NCI-H524 treated with DMSO at 0.1 percent for 48 hours (cell line): ENCODE measurements around the gene NLGN4X.

Experiments used
- DNase-seq: peaks from one replicate; lab custom pipeline; 2025; lab: John Stamatoyannopoulos, UW

Gene NLGN4X

DNA sequence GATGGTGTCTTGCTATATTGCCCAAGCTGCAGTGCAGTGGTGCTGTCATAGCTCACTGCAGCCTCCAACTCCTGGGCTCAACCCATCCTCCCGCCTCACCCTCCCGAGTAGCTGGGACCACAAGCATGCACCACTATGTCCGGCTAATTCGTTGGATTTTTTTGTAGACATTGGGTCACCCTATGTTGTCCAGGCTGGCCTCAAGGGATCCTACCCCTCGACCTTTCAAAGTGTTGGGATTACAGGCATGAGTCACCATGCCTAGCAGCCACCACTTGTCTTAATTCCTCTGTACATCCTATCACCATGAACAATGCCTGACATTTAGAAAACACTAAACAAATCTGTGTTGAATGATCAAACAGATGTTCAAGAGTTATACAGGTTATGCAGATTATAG lies 76.7 kb downstream of the NLGN4X start:
- DNase-seq = no peak

DNA sequence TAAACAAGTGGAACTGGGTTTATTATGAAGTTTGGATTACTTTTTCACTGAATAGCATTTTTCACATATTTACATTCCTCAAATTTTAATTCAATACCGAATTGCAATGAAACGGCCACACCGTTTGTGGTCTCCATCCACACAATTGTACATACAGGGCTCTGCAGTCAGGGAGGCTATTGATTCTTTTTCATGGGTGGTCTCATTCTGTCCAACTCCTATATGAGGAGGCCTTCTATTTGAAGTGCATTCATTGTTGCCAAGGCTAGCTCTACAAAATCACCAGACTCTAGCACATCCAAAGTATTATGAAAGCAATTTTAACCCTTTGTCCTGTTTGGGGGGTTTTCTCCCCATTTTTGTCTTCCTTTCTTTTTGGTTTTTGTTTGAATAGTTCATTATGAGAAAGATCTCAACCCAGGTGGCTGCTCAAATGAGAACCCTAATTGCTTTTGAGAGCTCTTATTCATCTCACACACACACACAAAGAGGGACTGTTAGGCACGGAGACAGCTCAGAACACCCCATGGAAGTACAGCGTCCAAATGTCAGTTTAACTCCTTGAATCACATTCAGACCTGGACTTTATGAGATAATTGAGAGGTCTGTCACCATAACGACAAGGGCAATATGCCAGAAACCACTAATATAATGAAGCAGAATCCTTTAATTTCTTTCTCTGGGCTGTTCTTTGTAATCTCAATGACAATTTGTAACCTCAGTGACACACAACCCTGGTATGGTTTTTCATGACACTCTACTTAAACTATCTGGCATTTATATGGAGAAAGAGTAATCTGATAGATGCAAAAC lies 79.4 kb downstream of the NLGN4X start:
- peak; percentile 72 for DNase-seq

DNA sequence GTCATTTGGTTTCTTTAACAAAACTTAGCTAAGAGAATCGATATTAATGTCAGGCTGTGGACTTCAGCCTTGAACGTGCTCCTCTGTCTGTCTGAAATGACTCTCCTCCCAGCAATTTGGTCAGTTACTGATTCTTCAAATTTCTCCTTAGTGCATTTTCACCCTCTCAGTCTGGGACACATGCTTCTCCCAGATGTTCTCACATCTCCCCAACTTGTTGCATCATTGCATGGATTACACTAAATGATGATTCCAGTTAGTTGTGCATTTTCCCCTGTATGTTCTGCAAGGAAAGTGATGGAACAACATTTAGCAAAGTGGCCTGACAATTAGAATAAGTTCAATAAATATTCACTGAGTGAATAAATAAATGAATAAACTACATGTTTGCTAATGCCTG lies 94.4 kb downstream of the NLGN4X start:
- DNase-seq = no peak

DNA sequence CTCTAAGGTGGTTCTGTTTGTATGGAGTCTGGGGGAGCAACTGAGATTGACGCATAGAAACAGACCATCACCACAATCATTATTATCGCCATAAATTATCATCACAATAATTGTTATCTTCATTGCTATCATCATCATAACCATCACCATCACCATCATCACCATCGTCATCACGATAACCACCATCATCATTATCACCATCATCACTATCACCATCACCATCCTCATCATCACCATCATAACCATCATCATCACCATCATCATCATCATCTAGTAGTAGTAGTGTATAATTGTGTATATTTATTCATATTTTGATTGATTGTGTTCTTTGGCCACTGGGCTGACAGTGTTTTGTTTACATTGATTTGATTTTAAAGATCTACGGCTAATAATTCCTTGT lies 95.7 kb downstream of the NLGN4X start:
- DNase-seq = no peak

DNA sequence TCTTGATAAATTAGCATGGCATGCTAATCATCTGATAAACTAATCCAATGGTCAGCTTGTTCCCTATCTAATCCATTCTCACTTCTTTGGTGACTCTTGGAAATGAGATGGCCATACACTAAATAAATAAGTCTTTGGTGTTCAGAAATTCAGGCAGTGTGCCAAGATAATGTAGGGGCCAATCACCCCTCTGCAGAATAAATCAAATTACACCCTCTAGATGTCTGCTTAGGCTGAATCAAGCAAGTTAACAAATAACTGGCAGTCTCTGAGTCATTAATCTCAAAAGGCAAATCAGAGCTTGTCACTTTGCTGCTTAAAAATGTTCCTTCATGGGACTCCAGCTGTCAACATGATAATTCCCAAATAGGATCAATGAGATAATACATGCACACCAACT lies 97.4 kb downstream of the NLGN4X start:
- DNase-seq = no peak

DNA sequence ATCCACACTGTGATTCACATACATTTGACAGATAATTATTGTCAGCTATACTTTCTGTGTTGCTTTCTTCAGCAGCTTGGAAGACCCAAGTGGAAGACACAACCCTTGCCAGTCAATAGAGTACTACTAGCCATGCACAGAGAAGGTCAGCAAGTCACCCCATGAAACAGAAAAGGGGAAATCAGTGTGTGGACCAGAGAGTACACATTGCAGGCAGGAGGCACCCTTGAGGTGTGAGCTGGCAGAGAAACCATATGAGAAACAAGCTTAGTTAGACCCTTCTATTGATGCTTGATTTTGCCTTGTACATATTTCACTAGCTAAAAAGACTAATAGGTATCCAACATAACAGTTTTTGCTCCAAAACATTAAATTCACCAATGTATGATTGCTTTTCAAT lies 99.5 kb downstream of the NLGN4X start:
- no peak for DNase-seq

DNA sequence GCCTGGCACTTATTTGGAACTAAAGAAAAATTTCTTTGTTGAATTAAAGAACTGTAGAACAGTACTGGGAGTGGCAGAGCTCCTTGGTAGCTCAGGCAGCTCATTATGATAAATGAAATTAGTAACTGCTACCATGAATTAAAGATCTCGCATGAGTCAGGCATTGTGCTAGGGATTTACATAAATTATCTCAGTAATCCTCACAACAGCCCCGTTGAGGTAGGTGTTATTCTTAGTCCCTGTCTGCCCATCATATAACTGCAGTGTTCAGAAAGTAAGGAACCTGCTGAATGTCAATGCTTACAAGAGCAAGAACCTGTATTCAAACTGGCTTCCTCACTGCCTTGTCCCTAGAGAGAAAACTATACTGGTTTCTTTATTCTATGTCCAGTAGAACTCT lies 108.3 kb downstream of the NLGN4X start:
- DNase-seq = peak; percentile 63

DNA sequence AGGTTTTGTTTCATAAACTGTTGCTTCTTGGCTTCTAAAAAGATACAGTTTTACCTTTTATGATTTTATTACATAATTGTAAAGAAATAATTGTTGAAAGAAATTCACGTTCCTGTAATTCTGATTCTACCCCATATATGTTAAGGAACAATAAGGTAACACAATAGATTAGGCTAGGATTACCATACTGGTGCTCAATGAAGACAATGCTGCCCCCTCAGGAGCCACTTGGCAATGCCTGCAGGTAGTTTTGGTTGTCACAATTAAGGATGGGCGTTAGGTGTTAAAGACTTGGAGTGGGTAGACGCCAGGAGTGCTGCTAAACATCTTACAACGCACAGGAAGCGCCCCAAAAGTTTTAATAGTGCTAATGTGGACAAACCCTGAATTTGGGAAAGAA lies 133.2 kb downstream of the NLGN4X start:
- peak; percentile 30 for DNase-seq

DNA sequence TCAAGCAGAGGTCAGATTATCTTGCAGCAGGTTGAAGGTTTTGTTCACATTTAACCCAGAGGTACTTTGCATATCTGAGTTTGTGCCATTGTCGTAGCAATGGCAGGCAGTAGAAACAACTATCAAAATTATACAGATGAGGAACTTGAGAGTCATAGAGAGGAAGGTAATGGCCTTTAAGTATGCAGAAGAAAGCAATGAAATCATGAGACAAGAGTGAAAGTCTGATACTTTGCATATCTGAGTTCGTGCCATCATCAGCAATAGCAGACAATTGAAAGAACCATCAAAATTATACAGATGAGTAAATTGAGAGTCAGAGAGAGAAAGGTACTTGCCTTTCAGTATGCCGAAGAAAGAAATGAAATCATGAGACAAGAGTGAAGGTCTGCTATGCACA lies 154.1 kb downstream of the NLGN4X start:
- DNase-seq = no peak

DNA sequence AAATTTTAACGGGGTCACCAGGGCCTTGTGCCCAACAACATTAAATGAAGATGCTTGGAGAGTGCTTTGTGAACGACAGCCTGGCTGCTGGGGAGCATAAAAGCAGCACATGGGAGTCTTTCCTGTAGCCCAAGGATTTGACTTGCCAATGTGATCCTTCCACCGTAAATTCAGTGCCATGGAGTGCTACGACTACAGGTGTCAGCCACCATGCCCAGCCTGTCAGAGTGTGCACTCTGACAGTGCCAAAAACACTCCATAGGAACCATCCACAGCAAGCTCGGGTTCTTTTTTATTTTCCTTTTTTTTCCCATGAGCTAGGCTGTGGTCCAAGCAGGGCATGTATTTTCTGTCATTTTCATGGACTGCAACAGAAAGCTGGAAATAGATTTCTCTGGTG lies 156.9 kb downstream of the NLGN4X start:
- no peak for DNase-seq

DNA sequence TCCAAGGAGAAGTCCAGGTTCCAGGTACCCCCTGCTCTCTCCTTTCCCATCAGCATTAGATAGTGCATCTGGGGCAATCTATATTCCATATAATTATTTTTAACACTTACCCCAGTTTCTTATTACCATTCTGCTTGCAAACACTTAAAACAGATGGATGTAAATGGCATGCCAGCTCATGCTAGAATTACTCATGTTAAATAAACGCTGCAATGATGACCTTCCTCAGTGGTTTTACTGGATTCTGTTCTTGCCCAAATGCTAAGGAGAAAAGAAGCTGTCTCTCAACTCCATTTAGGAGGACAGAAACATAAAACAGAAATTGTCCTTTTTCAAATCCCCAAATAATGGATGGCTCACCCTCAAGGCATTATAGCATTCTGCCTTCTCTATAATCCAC lies 161.1 kb downstream of the NLGN4X start:
- DNase-seq = no peak

DNA sequence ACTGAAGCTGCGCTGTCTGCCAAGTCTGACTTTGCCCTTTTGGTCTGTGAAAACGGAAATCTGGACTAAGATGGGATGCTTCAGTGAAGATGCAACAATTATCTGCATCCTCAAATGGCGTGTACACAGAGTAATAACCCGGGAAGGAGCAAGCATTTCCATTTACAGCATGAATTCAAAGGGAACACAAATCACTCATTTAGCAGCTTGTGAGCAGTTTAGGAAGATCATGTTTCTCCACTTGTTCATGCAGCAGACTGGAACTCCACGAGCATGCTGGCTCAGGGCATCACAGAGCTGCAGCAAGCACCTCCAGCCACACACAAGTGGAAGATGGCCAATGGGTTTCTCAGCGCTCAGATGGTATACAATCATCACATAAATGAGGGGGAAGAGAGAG lies 175.5 kb downstream of the NLGN4X start:
- DNase-seq = peak; percentile 94

DNA sequence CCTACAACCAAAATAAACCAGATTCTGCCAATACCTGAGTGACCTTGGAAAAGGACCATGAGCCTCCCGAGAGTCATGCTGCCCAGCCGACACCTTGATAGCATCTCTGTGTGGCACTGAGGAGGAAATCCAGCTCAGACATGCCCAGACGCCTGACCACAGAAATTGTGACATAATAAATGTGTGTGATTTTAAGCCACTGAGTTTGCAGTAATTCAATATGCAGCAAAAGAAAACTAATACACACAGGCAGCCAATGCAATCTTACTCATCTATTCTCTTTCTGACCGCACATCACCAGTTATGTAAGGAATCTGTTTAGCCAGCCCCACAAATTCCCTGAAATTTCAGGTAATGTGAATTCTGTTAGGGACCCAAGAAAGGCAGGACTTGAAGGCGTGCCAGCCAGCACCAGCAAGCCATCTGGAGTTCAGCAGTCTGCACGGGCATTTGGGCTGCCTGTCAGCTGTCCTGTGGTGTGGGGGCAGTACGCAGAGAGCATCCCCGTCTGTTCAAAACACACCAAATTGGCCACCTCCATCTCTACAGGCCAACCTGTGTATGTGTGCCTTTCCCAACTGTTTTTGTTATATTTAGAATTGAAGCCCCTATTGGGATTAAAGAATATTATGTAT lies 176.4 kb downstream of the NLGN4X start:
- peak; percentile 64 for DNase-seq

DNA sequence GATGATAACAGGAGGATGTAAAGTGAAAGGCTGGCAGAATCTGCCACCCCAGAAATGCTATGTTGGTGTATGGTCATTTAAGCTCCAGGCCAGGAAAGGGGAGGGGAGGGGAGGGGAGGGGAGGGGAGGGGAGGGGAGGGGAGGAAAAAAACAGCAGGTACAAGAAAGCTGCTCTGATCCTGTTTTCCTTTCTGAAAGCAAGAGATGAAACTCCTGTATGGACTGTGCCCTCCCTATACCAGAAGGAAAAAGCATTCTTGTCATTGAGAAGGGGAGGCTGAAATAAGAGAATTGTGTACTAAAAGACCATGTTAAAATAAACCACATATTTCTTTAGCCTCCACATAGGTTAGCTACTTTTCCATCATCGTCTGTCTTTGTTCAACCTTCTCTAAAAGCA lies 179.5 kb downstream of the NLGN4X start:
- DNase-seq = no peak

DNA sequence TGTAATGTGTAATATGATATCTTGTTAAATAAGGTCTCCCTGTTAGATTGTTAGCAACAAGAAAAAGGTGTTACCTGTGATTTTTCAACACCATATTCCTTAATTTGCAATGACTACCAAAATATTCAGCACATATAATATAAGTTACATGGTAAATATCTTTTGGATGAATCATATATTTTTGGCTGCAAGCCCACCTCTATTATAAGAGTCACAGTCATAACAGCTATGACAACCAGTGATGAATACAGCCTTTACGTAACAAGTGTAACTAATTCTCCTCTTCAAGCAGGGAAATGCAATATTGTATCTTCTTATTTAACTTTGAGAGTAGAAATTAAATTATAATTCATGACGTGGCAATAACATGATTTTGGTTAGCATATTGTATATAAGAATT lies 187.0 kb downstream of the NLGN4X start:
- DNase-seq = no peak

DNA sequence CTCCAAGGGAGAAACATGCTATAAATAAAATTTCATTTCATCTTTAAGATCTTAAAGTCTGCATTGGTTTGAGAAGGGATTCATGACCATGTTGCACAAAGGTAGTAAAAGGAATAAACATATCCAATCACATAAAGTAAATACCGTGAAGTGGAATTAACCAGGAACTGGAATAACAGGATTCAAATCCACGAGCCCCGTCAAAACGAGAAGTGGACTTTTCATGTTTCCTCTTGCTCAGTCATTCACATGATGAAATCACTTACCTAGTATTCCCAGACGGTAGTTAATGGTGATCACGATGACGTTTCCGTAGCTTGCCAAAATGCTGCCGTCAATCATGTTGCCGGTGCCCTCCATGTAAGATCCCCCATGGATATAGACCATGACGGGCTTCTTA lies 199.7 kb downstream of the NLGN4X start:
- no peak for DNase-seq

DNA sequence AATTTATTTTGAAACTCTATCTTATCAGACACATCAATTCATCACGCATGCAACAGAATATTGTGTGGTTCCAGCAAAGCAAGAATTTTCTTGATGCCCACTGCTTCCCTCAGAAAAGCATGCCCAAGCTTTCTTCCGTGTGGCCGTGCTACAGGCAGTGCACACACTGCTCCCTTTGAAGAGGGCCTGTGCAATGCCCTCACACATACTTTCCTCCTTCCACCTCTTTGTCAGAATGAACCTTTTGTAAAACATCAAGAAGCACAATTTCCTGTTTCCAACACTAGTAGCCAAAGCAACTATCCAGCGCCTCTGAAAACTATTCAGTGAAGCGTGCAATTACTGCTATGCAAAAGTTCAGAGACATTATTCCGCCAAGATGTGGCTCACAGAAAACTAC lies 201.7 kb downstream of the NLGN4X start:
- DNase-seq = no peak

DNA sequence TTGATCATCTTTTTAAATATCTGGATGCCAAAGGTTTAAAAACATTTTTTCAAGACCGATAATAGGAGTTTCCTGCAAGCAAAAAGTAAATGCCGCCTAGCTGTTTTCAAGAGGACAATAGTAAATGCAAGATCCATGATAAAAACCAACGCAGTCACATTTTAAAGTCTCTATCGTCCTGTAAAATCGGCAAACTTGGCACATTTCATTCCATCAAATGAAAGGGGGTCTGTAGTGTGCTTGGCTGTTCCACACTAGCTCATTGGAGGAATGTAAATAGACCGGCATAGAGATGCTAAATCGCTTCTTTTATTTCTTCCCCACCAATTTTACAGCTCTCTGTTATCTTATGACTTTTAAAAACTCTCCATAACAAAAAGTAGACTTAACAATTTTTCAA lies 202.2 kb downstream of the NLGN4X start:
- no peak for DNase-seq

DNA sequence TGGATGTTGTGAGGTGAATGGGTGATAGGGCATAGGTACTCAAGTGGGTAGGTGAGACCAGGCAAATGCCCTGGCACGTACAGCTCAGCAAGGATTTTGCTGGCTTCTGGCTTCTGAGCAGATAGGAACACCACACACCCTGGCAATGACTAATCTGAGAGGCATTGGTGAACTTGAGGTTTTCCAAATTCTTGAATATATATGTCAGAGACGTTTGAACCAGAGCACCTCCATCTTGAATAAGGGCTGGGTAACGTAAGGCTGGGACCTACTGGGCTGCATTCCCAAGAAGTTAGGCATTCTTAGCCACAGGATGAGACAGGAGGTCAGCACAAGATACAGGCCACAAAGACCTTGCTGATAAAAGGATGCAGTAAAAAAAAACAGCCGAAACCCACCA lies 204.5 kb downstream of the NLGN4X start:
- DNase-seq = no peak

DNA sequence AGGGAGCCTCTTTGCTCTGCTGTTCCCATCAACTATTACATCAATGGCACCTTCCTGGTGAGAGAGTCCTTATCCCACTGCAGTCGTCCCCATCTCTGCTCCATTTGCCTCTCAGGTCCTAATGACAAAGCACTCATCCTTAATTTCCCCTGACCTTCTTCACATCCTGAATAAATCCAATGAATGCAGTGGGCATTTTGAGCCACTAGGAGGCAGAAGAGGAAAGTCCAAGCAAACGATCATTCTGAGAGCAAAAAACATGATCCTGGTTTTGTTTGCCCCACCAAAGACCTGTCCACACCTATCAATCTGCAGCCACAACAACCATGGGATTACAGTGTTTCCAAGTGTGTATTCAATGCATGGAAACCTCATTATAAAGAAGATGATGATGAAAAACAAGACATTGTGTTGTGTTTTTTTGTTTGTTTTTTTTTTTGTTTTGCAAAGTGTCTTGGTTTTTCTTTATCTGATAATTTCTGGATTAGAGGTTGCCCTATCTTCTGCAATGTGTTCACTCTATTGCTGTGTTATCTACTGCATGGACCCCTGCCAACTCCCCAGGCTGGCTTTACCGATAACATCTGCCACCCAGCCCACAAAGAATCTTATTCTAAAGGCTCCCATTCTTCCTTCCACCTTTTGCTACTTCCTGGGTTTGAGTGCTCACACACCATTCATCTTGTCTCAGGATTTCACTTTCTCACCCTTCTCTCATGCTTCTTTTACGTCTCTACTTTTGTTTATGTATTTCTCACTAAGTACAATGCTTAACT lies 207.2 kb downstream of the NLGN4X start:
- DNase-seq = peak; percentile 48

DNA sequence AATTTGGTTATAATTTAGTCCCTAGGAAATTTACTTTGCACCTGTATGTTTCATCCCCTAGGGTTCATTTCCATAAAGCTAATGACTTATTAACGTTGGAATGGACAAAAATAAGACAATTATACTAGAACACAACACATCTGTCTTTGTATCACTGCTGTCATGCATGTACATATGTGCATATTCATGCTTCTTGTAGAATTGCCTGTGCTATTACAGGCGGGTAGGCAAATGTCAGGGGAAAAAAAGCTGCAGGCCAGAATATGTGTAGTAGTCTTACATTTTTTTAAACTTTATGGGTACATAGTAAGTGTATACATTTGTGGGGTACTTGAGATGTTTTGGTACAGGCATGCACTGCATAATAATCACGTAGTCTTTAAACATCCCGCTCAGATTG lies 209.6 kb downstream of the NLGN4X start:
- DNase-seq = no peak

DNA sequence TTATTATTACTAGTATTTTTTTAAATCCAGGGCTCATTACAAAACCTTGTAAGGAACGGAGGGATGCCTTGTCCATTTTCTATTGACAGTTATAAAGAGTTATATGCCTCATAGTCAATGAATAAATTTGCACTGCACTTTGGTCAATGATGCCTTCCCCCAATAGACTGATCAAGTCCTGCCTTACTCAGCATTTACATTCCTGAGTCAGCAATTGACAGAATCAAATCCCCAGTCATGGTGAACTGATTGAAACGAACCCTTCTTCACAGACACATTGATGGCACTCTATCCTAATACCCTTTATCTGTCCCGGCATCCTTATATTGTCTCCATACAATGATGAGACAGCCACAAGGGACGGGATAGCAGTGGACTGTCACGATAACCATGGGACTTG lies 213.2 kb downstream of the NLGN4X start:
- no peak for DNase-seq

DNA sequence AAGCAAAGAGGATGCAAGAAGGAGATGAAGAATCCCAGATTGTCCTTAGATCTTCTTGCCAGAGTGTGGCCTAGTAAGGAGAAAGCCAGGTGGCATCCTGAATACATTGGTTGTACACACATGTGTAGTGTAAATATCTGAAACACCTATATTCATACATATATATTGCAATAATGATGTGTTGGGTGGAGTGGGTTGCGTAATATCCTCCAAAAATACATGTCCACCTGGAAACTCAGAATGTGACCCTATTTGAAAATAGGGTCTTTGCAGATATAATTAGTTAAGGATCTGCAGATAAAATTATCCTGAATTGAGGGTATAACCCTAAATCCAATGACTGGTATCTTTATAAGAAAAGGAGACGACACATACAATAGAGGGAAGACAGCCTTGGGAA lies 216.3 kb downstream of the NLGN4X start:
- no peak for DNase-seq
